GM18499 (cell line): ENCODE results near the gene ZNF419.
"Not testable (repeated sequence)": the region's sequence is repeated elsewhere in the genome, so short reads cannot be mapped to it uniquely, and the experiment has no call there.

ENCODE experiments used
- ATAC-seq: cut with Tn5 transposase; IDR thresholded peaks from one replicate; pipeline ENCODE4 v1.9.1; 2021; ENCODE audit warnings: moderate number of reproducible peaks; ENCODE audit not compliant: insufficient read depth, unreplicated experiment

The ZNF419 gene

DNA sequence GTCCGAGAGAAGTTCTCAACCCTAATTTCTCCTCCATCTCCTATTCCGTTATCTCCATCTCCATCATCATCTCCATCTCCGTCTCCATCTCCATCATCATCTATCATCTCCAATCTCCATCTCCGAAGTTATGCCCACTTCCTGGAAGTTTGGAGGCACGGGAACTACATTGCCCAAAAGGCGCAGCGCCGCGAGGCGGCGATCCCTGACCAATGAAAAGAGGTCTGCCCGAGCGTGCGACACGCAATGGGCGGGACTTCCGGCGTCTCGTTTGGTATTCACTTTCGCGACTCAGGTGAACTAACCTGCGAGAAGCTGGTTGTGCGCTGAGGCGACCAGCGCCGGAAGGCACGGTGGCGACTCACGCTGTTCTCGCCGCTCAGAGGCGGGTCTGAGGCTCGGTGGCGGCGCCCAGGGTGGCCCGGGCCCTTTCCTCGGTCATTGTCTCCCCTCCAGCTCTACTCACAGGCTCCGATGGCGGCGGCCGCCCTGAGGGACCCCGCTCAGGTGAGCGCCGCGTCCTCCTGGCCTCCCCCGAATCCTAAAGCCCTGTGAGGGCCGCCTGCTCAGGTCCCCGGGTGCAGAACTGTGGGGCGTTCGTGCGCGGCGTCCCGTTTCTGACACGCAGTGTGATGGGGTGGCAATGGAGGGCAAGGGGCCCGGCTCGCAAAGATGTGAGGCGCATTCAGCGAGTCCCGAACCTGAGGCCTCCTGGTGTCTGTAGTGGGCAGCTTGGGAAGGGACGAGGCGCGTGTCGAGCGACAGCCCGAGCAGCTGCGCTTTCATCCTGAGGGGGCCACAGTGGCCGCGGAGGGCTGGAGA is at the start of gene ZNF419:
Gene ZNF419, plus strand, starts transcription at position 274 of the 822 bp plus-strand sequence. Its CDS starts 201 bp downstream, at position 475.
- ATAC-seq, result not testable (repeated sequence)

DNA sequence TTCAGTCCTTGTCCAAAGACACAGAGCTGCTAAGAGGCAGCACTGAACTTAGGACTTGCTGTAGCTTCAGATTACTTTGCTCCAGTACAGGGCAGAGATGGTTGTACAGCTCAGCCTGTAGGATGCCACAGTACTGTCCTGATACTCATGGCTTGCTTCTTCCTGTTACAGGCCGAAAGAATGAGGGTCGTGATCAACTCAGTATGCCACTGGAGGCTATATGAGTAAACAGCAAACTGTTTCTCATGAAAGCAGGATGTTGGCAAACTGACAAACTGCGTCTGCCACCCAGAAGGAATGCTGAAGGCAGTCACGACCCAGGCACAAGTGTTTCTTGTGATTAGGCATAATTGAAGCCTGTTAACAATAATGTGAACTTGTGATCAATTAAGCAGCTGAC is 49.6 kb upstream of the ZNF419 start:
- no peak for ATAC-seq

- no peak for ATAC-seq
Measured at GRCh38 chr19:57438925-57439324, 48.6 kb upstream of the ZNF419 start.

GRCh38 chr19:57441979-57442752 is 45.4 kb upstream of the ZNF419 start:
- ATAC-seq, result no peak

GRCh38 chr19:57443121-57443696 is 44.3 kb upstream of the ZNF419 start:
- no peak for ATAC-seq

GRCh38 chr19:57452307-57452706 is 35.2 kb upstream of the ZNF419 start:
- no peak for ATAC-seq

GRCh38 chr19:57465680-57466381 is 21.7 kb upstream of the ZNF419 start:
- ATAC-seq, result no peak

DNA sequence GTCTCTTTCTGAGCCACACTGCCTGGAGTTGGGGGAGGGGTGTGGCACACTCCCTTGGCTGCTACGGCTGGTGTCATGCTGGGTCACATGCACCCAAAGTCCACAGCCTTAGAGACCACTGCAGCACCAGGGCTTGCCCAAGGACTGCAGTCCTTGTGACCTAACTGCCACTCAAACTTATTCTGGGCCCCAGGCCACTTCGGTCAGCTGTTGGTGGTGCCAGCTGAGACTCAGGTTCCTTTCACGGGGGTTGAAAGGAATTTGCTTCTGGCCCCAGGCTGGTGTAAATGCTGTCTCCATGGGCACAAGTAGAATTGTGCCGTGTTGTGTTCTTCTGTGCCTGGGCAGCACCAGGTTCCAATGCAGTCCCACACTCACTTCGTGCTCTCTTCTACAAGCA is 21.1 kb upstream of the ZNF419 start:
- ATAC-seq, result no peak

GRCh38 chr19:57473646-57474045 is 13.9 kb upstream of the ZNF419 start:
- no peak for ATAC-seq

DNA sequence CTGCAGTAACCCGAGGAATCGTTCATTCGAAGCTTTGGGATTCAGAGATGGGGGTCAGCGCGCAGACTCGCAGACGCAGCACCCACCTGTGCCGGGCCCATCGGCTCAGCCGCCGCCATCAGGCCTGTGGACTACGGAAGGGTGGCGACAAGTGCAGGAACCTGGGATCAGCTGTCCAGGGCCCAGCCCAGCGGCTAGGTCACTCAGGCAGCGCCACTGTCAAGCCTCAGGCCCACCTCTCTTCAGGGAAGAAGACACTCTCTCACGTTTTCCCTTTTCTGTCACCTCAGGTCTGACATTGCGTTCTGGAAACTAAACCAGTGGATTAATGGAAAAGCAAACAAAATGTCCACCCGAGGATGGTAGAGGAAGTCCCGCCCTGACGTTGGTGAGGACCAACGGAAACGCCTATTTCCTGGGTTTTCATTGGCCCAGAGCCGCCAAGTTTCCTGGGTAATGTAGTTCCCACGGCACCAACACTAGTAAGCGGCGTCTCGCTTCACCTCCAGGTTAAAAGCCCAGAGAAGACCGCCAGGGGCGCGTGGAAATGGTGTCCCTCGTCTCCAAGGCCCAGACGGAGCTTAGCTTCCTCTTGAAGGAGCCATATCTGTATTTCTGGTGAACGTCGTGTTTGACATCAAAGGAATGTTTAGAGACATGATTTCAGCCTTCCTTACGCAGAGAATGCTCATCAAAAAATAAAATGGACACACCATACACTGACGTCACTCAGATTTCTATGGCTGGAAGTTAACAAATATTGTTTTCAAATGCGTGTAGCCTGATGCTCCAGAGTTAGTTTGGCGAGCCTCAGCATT is 10.2 kb upstream of the ZNF419 start, which contains the start of gene ZNF772:
Gene ZNF772, minus strand, starts transcription at position 376 of the 818 bp plus-strand sequence. Its CDS starts 257 bp downstream, at position 119.
- ATAC-seq, result peak; percentile 62

DNA sequence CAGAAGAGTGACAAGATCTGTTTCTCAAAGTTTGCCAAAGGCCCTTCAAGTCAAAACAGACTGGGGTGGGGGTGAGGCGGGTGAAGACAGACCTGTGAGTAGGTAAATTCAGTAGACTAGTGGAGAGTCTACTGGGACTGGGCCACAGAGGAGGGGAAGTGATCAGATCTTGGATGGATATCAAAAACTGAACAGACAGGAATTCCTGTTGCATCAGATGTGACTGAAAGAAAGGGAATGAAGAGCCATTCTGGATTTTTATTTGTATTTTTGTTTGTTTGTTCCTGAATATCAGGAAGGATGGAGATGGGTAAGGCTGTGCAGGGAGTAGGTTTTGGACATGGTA is 722 bp downstream of the ZNF419 start:
- not testable (repeated sequence) for ATAC-seq

DNA sequence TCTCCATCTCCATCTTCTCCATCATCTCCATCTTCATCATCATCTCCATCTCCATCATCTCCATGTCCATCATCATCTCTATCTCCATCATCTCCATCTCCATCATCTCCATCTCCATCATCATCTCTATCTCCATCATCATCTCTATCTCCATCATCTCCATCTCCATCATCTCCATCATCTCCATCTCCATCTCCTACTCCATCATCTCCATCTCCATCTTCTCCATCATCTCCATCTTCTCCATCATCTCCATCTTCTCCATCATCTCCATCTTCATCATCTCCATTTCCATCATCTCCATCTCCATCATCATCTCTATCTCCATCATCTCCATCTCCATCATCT is 11.8 kb downstream of the ZNF419 start:
- ATAC-seq, result not testable (repeated sequence)

DNA sequence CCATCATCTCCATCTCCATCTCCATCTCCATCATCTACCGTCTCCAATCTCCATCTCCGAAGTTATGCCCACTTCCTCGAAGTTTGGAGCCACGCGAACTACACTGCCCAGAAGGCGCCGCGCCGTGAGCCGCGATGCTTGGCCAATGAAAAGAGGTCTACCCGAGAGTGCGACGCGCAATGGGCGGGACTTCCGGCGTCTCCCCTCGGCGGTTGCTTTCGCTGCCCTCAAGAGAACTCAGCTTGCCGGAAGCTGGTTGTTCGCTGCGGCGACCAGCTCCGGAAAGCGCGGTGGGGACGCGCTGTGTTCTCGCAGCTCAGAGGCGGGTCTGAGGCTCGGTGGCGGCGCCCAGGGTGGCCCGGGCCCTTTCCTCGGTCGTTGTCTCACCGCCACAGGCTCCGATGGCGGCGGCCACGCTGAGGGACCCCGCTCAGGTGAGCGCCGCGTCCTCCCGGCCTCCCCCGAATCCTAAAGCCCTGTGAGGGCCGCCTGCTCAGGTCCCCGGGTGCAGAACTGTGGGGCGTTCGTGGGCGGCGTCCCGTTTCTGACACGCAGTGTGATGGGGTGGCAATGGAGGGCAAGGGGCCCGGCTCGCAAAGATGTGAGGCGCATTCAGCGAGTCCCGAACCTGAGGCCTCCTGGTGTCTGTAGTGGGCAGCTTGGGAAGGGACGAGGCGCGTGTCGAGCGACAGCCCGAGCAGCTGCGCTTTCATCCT is 12.3 kb downstream of the ZNF419 start, which contains the start of gene ZNF773:
Gene ZNF773, plus strand, starts transcription at position 259 of the 716 bp plus-strand sequence. Its CDS starts 143 bp downstream, at position 402.
- peak; percentile 89 for ATAC-seq

- ATAC-seq, result not testable (repeated sequence)
Measured at GRCh38 chr19:57500400-57500799, 12.8 kb downstream of the ZNF419 start.

DNA sequence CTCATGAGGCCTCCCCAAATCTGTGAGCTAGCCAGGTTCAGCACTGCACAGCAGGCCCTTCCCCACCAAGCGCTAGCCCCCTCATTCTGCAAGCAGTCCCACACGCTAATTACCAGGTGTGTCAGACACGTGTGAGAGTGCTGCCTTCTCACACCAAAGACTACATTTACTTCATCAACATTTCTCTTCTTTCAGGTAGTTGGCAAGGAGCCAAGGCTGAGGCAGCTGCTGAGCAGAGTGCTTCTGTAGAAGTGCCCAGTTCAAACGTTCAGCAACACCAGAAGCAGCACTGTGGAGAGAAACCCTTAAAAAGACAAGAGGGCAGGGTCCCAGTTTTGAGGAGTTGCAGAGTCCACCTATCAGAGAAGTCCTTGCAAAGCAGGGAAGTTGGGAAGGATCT is 18.6 kb downstream of the ZNF419 start:
- ATAC-seq, result no peak

DNA sequence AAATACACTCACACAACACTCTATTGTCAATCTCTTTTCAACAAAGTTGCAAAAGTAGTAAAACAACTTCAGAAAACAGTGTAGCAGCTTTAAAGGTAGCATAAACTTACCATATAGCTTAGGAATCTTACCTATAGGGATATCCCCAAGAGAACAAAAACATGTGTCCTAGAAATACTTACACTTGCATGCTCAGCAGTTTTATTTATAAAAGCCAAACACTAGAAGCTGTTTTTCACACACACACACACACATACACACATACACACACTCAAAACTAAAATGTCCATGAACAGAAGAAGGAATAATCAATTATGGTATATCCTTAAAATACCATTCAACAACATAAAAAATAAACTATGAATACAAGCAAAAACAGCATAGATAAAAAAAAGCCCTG is 23.9 kb downstream of the ZNF419 start:
- ATAC-seq, result no peak

DNA sequence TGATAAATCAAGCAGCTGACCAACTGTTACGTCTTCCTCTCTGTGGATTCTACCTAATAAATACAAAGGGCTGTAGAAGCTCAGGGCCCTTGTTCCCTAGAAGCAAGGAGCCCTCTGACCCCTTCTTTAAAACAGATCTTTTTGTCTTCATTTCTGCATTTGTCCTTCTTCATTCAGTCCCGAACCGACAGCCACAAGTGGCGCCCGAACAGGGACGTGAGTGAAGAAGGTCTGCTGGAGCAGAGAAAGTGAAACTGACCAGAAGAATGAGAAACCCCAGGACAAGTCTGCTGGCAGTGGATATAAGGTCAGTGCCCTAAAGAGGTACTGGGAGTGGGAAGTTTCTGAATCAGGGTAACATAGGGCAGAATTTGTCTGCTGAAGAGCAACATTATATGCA is 25.3 kb downstream of the ZNF419 start:
- no peak for ATAC-seq

GRCh38 chr19:57515255-57515654 is 27.7 kb downstream of the ZNF419 start:
- ATAC-seq, result no peak

- ATAC-seq, result not testable (repeated sequence)
Measured at GRCh38 chr19:57518021-57518420, 30.5 kb downstream of the ZNF419 start.
